ENCODE results near the gene EN2. TPM values are rescaled to one million over a fixed set of nuclear protein-coding genes. Genes with fewer than 3 reads are reported as not detected.

The EN2 gene
- polyA plus RNA-seq, 2 of the 4 experiments (the other 2 are of a cell fraction): 0.53 to 0.54 TPM

GRCh38 chr7:155412416-155413253, 45.3 kb upstream of the EN2 start:
- ATAC-seq (peak; percentile 83 to 94), FAIRE-seq (no peak), DNase-seq (ENCODE audit: low read depth in 1 of 2, low spot score in 1 of 2) (peak; percentile 67 to 78)
- Histone ChIP-seq H3K4me3 (no peak overlapping the region), H3K9me3 (no peaks in the 10 kb centered on the region), H3K4me2 (peak overlapping the region; percentile 46; the same call in 1 of the 3 replicates), H3K27ac (no peak overlapping the region), H3K4me1 (no peaks in the 10 kb centered on the region)
- ChIA-PET POLR2A (no interaction called here), CTCF (interaction anchor here (0.8 to 2.3 kb wide), 17 partner anchors 9 to 485 kb away, joined by 3 to 9 read pairs (median 3); no protein-coding TSS in a partner anchor)
- peak; percentile 71 for TF ChIP-seq CTCF (IDR thresholded peaks at IDR 0.05)
- TF ChIP-seq SMC3 (IDR thresholded peaks at IDR 0.05): peak; percentile 50; the same call in 2 of the 3 replicates
- no peak for TF ChIP-seq POLR2A (IDR thresholded peaks at IDR 0.05; ENCODE audit: low read length)
- peak; percentile 48 to 52 for TF ChIP-seq RAD21 (conservative IDR thresholded peaks at IDR 0.05 in 1 of 2, IDR thresholded peaks at IDR 0.05 in 1 of 2)
- 26% methylated on average over 23 of the region's 25 CpGs for WGBS (ENCODE audit: missing lambda C conversion rate)

- POLR2A ChIA-PET: no interaction called here
- H3K4me3 ChIP-seq: no peak overlapping the region
- DNase-seq (ENCODE audit: low read depth in 1 of 2, low spot score in 1 of 2) (peak in 1 of 2 experiments; percentile 31), ATAC-seq (no peak), FAIRE-seq (no peak)
- no peaks in the 10 kb centered on the region for H3K9me3 ChIP-seq
- no peak overlapping the region for H3K27ac ChIP-seq
- H3K4me1 ChIP-seq: no peaks in the 10 kb centered on the region
- WGBS (ENCODE audit: missing lambda C conversion rate): 80% methylated on average over 24 of the region's 24 CpGs
- TF ChIP-seq PHF8 (IDR thresholded peaks at IDR 0.05; ENCODE audit: borderline replicate concordance, low read depth) (no peak), MYC (IDR thresholded peaks at IDR 0.05; ENCODE audit: borderline replicate concordance, low read length) (no peak), USF2 (IDR thresholded peaks at IDR 0.05) (no peak)
- H3K4me2 ChIP-seq: no peak overlapping the region
- CTCF ChIA-PET: interaction anchor here (1.3 to 2.1 kb wide), 3 partner anchors 7 to 52 kb away, joined by 3 to 9 read pairs (median 8); no protein-coding TSS in a partner anchor
These were observed 43.1 kb upstream of the EN2 start for GRCh38 chr7:155414547-155415492.

- H3K9me3 ChIP-seq: no peaks in the 10 kb centered on the region
- WGBS (ENCODE audit: missing lambda C conversion rate): 72% methylated on average over 17 of the region's 17 CpGs
- ATAC-seq: no peak
- POLR2A ChIA-PET: no interaction called here
- CTCF ChIA-PET: interaction anchor here (1.4 kb wide), 1 partner anchor 104 kb away, joined by 3 read pairs; no protein-coding TSS in a partner anchor
- H3K4me3 ChIP-seq: no peak overlapping the region
- no peak for FAIRE-seq
- no peaks in the 10 kb centered on the region for H3K4me1 ChIP-seq
- H3K27ac ChIP-seq: no peak overlapping the region
- no peak overlapping the region for H3K4me2 ChIP-seq
- no peak for DNase-seq (ENCODE audit: low read depth in 1 of 2, low spot score in 1 of 2)
- TF ChIP-seq ATOH8 (CRISPR knock-in tag; IDR thresholded peaks at IDR 0.05; ENCODE audit: low read depth) (no peak), HES2 (IDR thresholded peaks at IDR 0.05) (no peak), ZFP36 (IDR thresholded peaks at IDR 0.05; ENCODE audit: borderline replicate concordance, partially characterized antibody) (no peak), ESRRA (IDR thresholded peaks at IDR 0.05; ENCODE audit: borderline replicate concordance, low read length) (no peak), USF2 (IDR thresholded peaks at IDR 0.05) (no peak), CHD4 (IDR thresholded peaks at IDR 0.05; ENCODE audit: borderline replicate concordance) (no peak), ELK1 (IDR thresholded peaks at IDR 0.05; ENCODE audit: low read depth, low read length) (no peak), POLR2A (IDR thresholded peaks at IDR 0.05; ENCODE audit: low read length) (no peak), CTCF (IDR thresholded peaks at IDR 0.05) (no peak), HMGXB4 (CRISPR knock-in tag; IDR thresholded peaks at IDR 0.05; ENCODE audit: borderline replicate concordance) (no peak)
These were observed 41.1 kb upstream of the EN2 start for GRCh38 chr7:155416646-155417380.
